Activated naive CD8-positive, alpha-beta T cell treated with anti-CD3 and anti-CD28 coated beads, Interleukin-2, amount 50 U/mL, for 16 hours (primary cell): ENCODE data around the gene MINDY4.

ENCODE experiments used
- DNase-seq: peaks from one replicate; pipeline ENCODE4 v3.0.0-alpha.2; 2020; ENCODE audit warnings: low read depth, low spot score

Gene MINDY4

GRCh38 chr7:30900803-30901362 is 129.7 kb downstream of the MINDY4 start:
- no peak for DNase-seq

- no peak for DNase-seq
These were observed 130.6 kb downstream of the MINDY4 start for GRCh38 chr7:30901856-30902255.

- DNase-seq: no peak
These were observed 131.2 kb downstream of the MINDY4 start for GRCh38 chr7:30902466-30902865.

GRCh38 chr7:30903146-30903545 is 131.9 kb downstream of the MINDY4 start:
- DNase-seq: no peak

- no peak for DNase-seq
These were observed 133.3 kb downstream of the MINDY4 start for GRCh38 chr7:30904561-30904960.

- DNase-seq: no peak
These were observed 134.1 kb downstream of the MINDY4 start for GRCh38 chr7:30905078-30906012.

GRCh38 chr7:30906014-30906413 is 134.8 kb downstream of the MINDY4 start:
- no peak for DNase-seq

GRCh38 chr7:30906515-30907240 is 135.5 kb downstream of the MINDY4 start:
- DNase-seq: no peak

GRCh38 chr7:30907527-30908267 is 136.5 kb downstream of the MINDY4 start:
- no peak for DNase-seq

- no peak for DNase-seq
These were observed 137.5 kb downstream of the MINDY4 start for GRCh38 chr7:30908681-30909080.

GRCh38 chr7:30909431-30909830 is 138.2 kb downstream of the MINDY4 start:
- no peak for DNase-seq

GRCh38 chr7:30910411-30911073 is 139.3 kb downstream of the MINDY4 start:
- DNase-seq: no peak

GRCh38 chr7:30911133-30911532 is 139.9 kb downstream of the MINDY4 start:
- DNase-seq: no peak

GRCh38 chr7:30911561-30911969 is 140.3 kb downstream of the MINDY4 start, which contains the start of gene AQP1:
Gene AQP1 (plus strand): TSS chr7:30911853. CDS start chr7:30911910, 57 bp downstream.
- DNase-seq: no peak

- DNase-seq: no peak
These were observed 141.0 kb downstream of the MINDY4 start for GRCh38 chr7:30912021-30912730.

- DNase-seq: no peak
These were observed 141.4 kb downstream of the MINDY4 start for GRCh38 chr7:30912731-30912985.

GRCh38 chr7:30912986-30913811 is 142.0 kb downstream of the MINDY4 start:
- no peak for DNase-seq

GRCh38 chr7:30913821-30914515 is 142.8 kb downstream of the MINDY4 start:
- DNase-seq: no peak

- DNase-seq: no peak
These were observed 143.4 kb downstream of the MINDY4 start for GRCh38 chr7:30914596-30914995.
